ENCODE data around the gene ALPL. TPM values are rescaled to one million over a fixed set of nuclear protein-coding genes. Genes with fewer than 3 reads are reported as not detected.

ALPL gene
- polyA plus RNA-seq, 1 experiment: 0.45 TPM

- H3K36me3 ChIP-seq (ENCODE audit: control insufficient read depth, insufficient read depth, low read length): no peaks in the 10 kb centered on the region
- POLR2A ChIA-PET: no interaction called here
- H3K27me3 ChIP-seq (ENCODE audit: control insufficient read depth, insufficient read depth, low read length): peaks cover 23% of the 10 kb centered on the region
- TF ChIP-seq CTCF (IDR thresholded peaks at IDR 0.05; ENCODE audit: insufficient read depth, low read depth, low read length): no peak
- no peak overlapping the region for H3K4me3 ChIP-seq (ENCODE audit: low read depth, low read length)
- DNase-seq (ENCODE audit: low read depth): no peak
- CTCF ChIA-PET: interaction anchor here (0.6 to 7.7 kb wide), 12 partner anchors 9 to 1967 kb away, joined by 3 to 69 read pairs (median 4); no protein-coding TSS in a partner anchor
These were observed 1.5 kb upstream of the ALPL start for GRCh38 chr1:21507511-21508270.

DNA sequence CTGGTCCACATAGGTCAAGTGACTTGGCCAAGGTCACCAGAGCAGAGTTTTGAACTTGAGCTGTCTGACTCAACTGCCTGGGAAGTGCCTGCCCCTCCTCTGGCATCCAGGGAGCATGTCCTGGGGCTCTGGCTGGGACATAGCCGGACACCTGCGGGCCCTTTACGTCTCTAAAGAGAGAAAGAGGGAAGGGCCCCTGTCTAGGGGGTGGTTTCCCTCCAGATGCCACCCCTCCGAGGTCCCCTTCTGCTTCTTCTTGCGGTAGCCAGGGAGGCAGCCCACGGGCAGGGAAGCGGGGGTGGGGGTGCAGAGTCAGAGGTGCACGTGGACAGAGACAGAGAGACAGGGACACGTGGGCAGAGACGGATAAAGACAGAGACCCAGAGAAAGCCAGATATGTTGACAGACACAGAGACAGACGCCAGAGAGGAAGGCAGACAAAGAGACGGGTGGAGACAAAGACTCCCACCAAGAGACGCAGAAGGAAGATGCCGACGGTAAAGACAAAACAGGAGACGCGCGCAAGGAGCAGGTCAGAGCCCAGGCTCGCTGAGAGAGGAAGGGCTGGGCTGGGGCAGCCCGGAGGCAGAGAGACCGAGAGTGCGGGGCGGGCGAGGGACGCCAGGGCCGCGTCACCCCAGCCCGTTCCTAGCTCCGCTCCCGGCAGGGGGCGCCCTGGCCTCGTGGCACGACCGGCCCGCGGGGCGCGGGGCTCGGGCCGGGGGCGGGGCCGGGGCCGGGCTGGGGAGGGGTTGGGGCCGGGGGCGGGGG is 458 bp upstream of the ALPL start:
- peak; percentile 57 for TF ChIP-seq CTCF (IDR thresholded peaks at IDR 0.05; ENCODE audit: insufficient read depth, low read depth, low read length)
- H3K27me3 ChIP-seq (ENCODE audit: control insufficient read depth, insufficient read depth, low read length): peaks cover 22% of the 10 kb centered on the region
- H3K36me3 ChIP-seq (ENCODE audit: control insufficient read depth, insufficient read depth, low read length): no peaks in the 10 kb centered on the region
- CTCF ChIA-PET: interaction anchor here (0.6 to 7.7 kb wide), 15 partner anchors 8 to 938 kb away, joined by 3 to 69 read pairs (median 6); no protein-coding TSS in a partner anchor
- no peak for DNase-seq (ENCODE audit: low read depth)
- H3K4me3 ChIP-seq (ENCODE audit: low read depth, low read length): peak overlapping the region; percentile 25
- POLR2A ChIA-PET: no interaction called here

GRCh38 chr1:21510113-21510493 is 880 bp downstream of the ALPL start:
- DNase-seq (ENCODE audit: low read depth): no peak
- ChIA-PET CTCF (interaction anchor here (0.6 to 7.7 kb wide), 14 partner anchors 8 to 140 kb away, joined by 3 to 69 read pairs (median 6); no protein-coding TSS in a partner anchor), POLR2A (no interaction called here)
- Histone ChIP-seq H3K27me3 (ENCODE audit: control insufficient read depth, insufficient read depth, low read length) (peaks cover 18% of the 10 kb centered on the region), H3K36me3 (ENCODE audit: control insufficient read depth, insufficient read depth, low read length) (no peaks in the 10 kb centered on the region), H3K4me3 (ENCODE audit: low read depth, low read length) (no peak overlapping the region)
- TF ChIP-seq CTCF (IDR thresholded peaks at IDR 0.05; ENCODE audit: insufficient read depth, low read depth, low read length): no peak

DNA sequence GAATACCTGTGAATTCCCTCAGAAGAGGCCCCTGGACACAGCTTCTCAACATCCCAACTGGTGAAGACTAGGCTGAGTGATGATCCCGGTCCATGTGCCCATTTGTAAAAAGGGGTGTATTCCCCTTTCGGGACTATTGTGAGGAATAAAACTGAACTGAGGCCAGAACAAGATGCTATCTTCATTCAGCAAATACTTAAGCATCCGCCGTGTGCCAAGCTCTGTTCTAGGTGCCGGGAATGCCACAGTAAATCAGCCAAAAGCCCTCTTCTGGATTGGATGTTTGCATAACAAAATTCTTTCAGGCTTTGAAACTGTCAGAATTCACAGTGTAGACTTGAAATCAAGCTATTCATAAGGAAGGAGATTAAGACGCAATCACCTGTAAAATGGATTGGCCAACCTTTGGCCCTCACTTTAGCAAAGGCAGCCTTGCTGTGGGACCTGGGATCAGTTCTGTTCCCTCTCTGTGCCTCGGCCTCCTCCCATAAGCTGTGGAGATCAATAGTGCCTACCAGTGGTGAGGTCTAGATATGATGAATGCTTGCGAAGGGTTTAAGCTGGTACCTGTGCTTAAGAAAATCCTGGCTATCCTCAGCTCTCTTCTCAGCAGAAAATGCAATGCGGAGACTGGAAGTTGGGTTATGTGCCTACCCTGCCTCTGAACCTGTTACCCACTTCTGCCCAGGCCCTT is 1.8 kb downstream of the ALPL start:
- no peak for DNase-seq (ENCODE audit: low read depth)
- ChIA-PET POLR2A (no interaction called here), CTCF (interaction anchor here (0.6 to 7.7 kb wide), 19 partner anchors 11 to 511 kb away, joined by 3 to 69 read pairs (median 4); no protein-coding TSS in a partner anchor)
- 0 out of 2 replicates have a peak, but pooled peaks have one; percentile 3 for TF ChIP-seq CTCF (IDR thresholded peaks at IDR 0.05; ENCODE audit: insufficient read depth, low read depth, low read length)
- H3K27me3 ChIP-seq (ENCODE audit: control insufficient read depth, insufficient read depth, low read length): peaks cover 18% of the 10 kb centered on the region
- H3K36me3 ChIP-seq (ENCODE audit: control insufficient read depth, insufficient read depth, low read length): no peaks in the 10 kb centered on the region
- H3K4me3 ChIP-seq (ENCODE audit: low read depth, low read length): no peak overlapping the region

All from BJ (cell line).